CD4-positive, alpha-beta T cell treated with Interleukin-6 for 4 hours (primary cell): ENCODE results near the gene VPS51.

Source experiments
- DNase-seq: peaks from one replicate; pipeline ENCODE4 v3.0.0-alpha.2; 2020; ENCODE audit warnings: mixed read lengths

Gene VPS51

GRCh38 chr11:65121865-65122696, 26.1 kb downstream of the VPS51 start, which contains the start of the genes FAU and MRPL49:
Gene FAU (minus strand): TSS chr11:65122134. CDS start chr11:65121813, 321 bp downstream.
Gene MRPL49 (plus strand): TSS chr11:65122321. CDS start chr11:65122347, 26 bp downstream.
- DNase-seq, result peak; percentile 100

GRCh38 chr11:65124480-65125196, 28.6 kb downstream of the VPS51 start:
- no peak for DNase-seq

GRCh38 chr11:65125197-65126056, 29.4 kb downstream of the VPS51 start:
- DNase-seq, result no peak

- no peak for DNase-seq
These were observed 30.7 kb downstream of the VPS51 start for GRCh38 chr11:65126624-65127274.

GRCh38 chr11:65127473-65128181, 31.6 kb downstream of the VPS51 start:
- DNase-seq, result no peak

GRCh38 chr11:65128182-65129145, 32.5 kb downstream of the VPS51 start:
- no peak for DNase-seq

- no peak for DNase-seq
These were observed 33.8 kb downstream of the VPS51 start for GRCh38 chr11:65129649-65130441.

GRCh38 chr11:65130631-65131416, 34.8 kb downstream of the VPS51 start:
- DNase-seq, result no peak

- no peak for DNase-seq
These were observed 35.4 kb downstream of the VPS51 start for GRCh38 chr11:65131417-65131776.

GRCh38 chr11:65131895-65132237, 35.9 kb downstream of the VPS51 start:
- DNase-seq, result no peak

- DNase-seq, result no peak
These were observed 36.4 kb downstream of the VPS51 start for GRCh38 chr11:65132238-65132987.

- DNase-seq, result peak; percentile 67
These were observed 37.1 kb downstream of the VPS51 start for GRCh38 chr11:65132988-65133700.

- no peak for DNase-seq
These were observed 37.7 kb downstream of the VPS51 start for GRCh38 chr11:65133724-65134123.

GRCh38 chr11:65134240-65134951, 38.4 kb downstream of the VPS51 start, which contains the start of gene SYVN1:
Gene SYVN1 (minus strand): TSS chr11:65134519. CDS start chr11:65133601, 918 bp downstream.
- DNase-seq, result peak; percentile 92

- peak; percentile 84 for DNase-seq
These were observed 39.1 kb downstream of the VPS51 start for GRCh38 chr11:65134952-65135632.

GRCh38 chr11:65135633-65136145, 39.7 kb downstream of the VPS51 start:
- DNase-seq, result peak; percentile 19
